ENCODE results near the gene PCED1B.

The PCED1B gene

GRCh38 chr12:47281667-47282171 is 202.3 kb downstream of the PCED1B start:
- DNase-seq, result no peak

GRCh38 chr12:47282206-47282605 is 202.8 kb downstream of the PCED1B start:
- DNase-seq, result no peak
